ENCODE data around the gene RIPPLY3. TPM values are rescaled to one million over a fixed set of nuclear protein-coding genes. Genes with fewer than 3 reads are reported as not detected.
A peak's percentile ranks its signal among the peaks of the same experiment; 100 is the strongest.

RIPPLY3 gene
- total and polyA plus RNA-seq, 2 of the 13 experiments (the other 11 are each of a cell fraction or from before 2014, with no cell fraction given): 0.09 to 2.9 TPM

- TF ChIP-seq, protein P1, sequence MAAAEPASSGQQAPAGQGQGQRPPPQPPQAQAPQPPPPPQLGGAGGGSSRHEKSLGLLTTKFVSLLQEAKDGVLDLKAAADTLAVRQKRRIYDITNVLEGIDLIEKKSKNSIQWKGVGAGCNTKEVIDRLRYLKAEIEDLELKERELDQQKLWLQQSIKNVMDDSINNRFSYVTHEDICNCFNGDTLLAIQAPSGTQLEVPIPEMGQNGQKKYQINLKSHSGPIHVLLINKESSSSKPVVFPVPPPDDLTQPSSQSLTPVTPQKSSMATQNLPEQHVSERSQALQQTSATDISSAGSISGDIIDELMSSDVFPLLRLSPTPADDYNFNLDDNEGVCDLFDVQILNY (CRISPR knock-in tag; conservative IDR thresholded peaks at IDR 0.05): peak; percentile 74
- TF ChIP-seq NFYC (CRISPR knock-in tag; IDR thresholded peaks at IDR 0.05): peak; percentile 63
- peak; percentile 83 for TF ChIP-seq ZNF235 (CRISPR knock-in tag; IDR thresholded peaks at IDR 0.05; ENCODE audit: borderline replicate concordance)
- TF ChIP-seq, protein P2, sequence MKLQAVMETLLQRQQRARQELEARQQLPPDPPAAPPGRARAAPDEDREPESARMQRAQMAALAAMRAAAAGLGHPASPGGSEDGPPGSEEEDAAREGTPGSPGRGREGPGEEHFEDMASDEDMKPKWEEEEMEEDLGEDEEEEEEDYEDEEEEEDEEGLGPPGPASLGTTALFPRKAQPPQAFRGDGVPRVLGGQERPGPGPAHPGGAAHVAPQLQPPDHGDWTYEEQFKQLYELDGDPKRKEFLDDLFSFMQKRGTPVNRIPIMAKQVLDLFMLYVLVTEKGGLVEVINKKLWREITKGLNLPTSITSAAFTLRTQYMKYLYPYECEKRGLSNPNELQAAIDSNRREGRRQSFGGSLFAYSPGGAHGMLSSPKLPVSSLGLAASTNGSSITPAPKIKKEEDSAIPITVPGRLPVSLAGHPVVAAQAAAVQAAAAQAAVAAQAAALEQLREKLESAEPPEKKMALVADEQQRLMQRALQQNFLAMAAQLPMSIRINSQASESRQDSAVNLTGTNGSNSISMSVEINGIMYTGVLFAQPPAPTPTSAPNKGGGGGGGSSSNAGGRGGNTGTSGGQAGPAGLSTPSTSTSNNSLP (IDR thresholded peaks at IDR 0.05; ENCODE audit: low read depth, low read length): no peak
- TF ChIP-seq ZBTB20 (CRISPR knock-in tag; IDR thresholded peaks at IDR 0.05; ENCODE audit: borderline replicate concordance, low read depth): no peak
- TF ChIP-seq, protein P3, sequence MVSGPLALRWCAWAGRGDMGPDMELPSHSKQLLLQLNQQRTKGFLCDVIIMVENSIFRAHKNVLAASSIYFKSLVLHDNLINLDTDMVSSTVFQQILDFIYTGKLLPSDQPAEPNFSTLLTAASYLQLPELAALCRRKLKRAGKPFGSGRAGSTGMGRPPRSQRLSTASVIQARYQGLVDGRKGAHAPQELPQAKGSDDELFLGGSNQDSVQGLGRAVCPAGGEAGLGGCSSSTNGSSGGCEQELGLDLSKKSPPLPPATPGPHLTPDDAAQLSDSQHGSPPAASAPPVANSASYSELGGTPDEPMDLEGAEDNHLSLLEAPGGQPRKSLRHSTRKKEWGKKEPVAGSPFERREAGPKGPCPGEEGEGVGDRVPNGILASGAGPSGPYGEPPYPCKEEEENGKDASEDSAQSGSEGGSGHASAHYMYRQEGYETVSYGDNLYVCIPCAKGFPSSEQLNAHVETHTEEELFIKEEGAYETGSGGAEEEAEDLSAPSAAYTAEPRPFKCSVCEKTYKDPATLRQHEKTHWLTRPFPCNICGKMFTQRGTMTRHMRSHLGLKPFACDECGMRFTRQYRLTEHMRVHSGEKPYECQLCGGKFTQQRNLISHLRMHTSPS (CRISPR knock-in tag; IDR thresholded peaks at IDR 0.05; ENCODE audit: low read depth): 0 out of 2 replicates have a peak, but pooled peaks have one; percentile 66
- TF ChIP-seq MXD1 (CRISPR knock-in tag; IDR thresholded peaks at IDR 0.05): peak; percentile 63
- TF ChIP-seq ZNF547 (CRISPR knock-in tag; IDR thresholded peaks at IDR 0.05): peak; percentile 91; the same call in 1 of the 2 replicates
- TF ChIP-seq ZNF672 (CRISPR knock-in tag; IDR thresholded peaks at IDR 0.05): no peak
- no peak for TF ChIP-seq ZNF333 (CRISPR knock-in tag; IDR thresholded peaks at IDR 0.05; ENCODE audit: borderline replicate concordance)
- 0 out of 2 replicates have a peak, but pooled peaks have one; percentile 72 for TF ChIP-seq ZNF263 (CRISPR knock-in tag; IDR thresholded peaks at IDR 0.05)
- TF ChIP-seq ZBTB7B (CRISPR knock-in tag; IDR thresholded peaks at IDR 0.05): peak; percentile 81; the same call in 1 of the 2 replicates
- peak; percentile 83 for TF ChIP-seq ZNF704 (CRISPR knock-in tag; IDR thresholded peaks at IDR 0.05; ENCODE audit: borderline replicate concordance)
- no peak for TF ChIP-seq ZUFSP (CRISPR knock-in tag; IDR thresholded peaks at IDR 0.05; ENCODE audit: borderline replicate concordance)
- TF ChIP-seq, protein P4, sequence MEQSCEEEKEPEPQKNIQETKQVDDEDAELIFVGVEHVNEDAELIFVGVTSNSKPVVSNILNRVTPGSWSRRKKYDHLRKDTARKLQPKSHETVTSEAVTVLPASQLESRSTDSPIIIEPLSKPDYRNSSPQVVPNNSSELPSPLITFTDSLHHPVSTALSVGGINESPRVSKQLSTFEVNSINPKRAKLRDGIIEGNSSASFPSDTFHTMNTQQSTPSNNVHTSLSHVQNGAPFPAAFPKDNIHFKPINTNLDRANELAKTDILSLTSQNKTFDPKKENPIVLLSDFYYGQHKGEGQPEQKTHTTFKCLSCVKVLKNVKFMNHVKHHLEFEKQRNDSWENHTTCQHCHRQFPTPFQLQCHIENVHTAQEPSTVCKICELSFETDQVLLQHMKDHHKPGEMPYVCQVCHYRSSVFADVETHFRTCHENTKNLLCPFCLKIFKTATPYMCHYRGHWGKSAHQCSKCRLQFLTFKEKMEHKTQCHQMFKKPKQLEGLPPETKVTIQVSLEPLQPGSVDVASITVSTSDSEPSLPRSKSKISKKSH (CRISPR knock-in tag; IDR thresholded peaks at IDR 0.05; ENCODE audit: borderline replicate concordance): peak; percentile 30; the same call in 1 of the 2 replicates
- no peak for TF ChIP-seq LCORL (IDR thresholded peaks at IDR 0.05)
- TF ChIP-seq LCORL (CRISPR knock-in tag; IDR thresholded peaks at IDR 0.05): 0 out of 2 replicates have a peak, but pooled peaks have one; percentile 18
- no peak for TF ChIP-seq ZNF292 (CRISPR knock-in tag; IDR thresholded peaks at IDR 0.05; ENCODE audit: borderline replicate concordance, low read depth)
- no peak for TF ChIP-seq GTF2F1 (IDR thresholded peaks at IDR 0.05; ENCODE audit: low read length)
Observed at GRCh38 chr21:36989699-36990507, 16.6 kb upstream of the RIPPLY3 start (continued).

Data from HepG2 (cell line).